K562 (cell line): ENCODE results near the gene IRF5. TPM values are rescaled to one million over a fixed set of nuclear protein-coding genes. Genes with fewer than 3 reads are reported as not detected.

ENCODE experiments used
- CBX3 ChIP-seq, 2 experiments: IDR thresholded peaks; 1 replicate in 1 of 2; 2 replicates in 1 of 2; pipeline ENCODE4 v1.6.1; 2012; ENCODE audit warnings: inconsistent platforms in 2 of 2, low read length in 2 of 2, borderline replicate concordance in 1 of 2, control low read depth in 1 of 2
- CXXC5 ChIP-seq: fragments of 250-450 bp; sonication (Bioruptor Pico); IDR thresholded peaks from 2 replicates; pipeline ENCODE4 v1.8.0; 2022; ENCODE audit warnings: inconsistent platforms, mild to moderate bottlenecking, moderate library complexity
- ZNF354B ChIP-seq: fragments of 250-450 bp; sonication (Bioruptor Pico); IDR thresholded peaks from 2 replicates; pipeline ENCODE4 v1.4.0; 2020
- polyA plus RNA-seq, 8 experiments: library from polyadenylated mRNA; depleted of rRNA in 4 of 8; stranded (reverse) in 5 of 8; unstranded in 3 of 8; fragments of >200 nt; fragmentation: Nextera tagmentation in 2 of 8; fragmentation: Illumina TruSeq in 1 of 8; extraction: Ambion mirVana in 2 of 8; extraction: Trizol in 1 of 8; gene quantifications; 2 replicates each; pipeline versions ENCODE4 v1.2.1 to v1.2.3, GENCODE V29; 2011 to 2014; ENCODE audit warnings: inconsistent platforms in 1 of 8, missing spikeins in 1 of 8
- total RNA-seq, 7 experiments: library from RNA; depleted of rRNA in 6 of 7; stranded (reverse); fragments of >200 nt in 6 of 7; fragmentation: Illumina TruSeq in 2 of 7; extraction: Trizol in 2 of 7; gene quantifications; 2 replicates each; pipeline versions ENCODE4 v1.2.1 to v1.2.3, GENCODE V29; 2011 to 2021; ENCODE audit warnings: low replicate concordance in 1 of 7
- TF ChIP-seq, protein P1 (sequence below): sonication (generic); formaldehyde crosslinking; IDR thresholded peaks from 2 replicates; pipeline ENCODE4 v1.8.1; 2023; ENCODE audit warnings: mild to moderate bottlenecking, missing genetic modification reagents
- TF ChIP-seq, protein P2 (sequence below): sonication (generic); formaldehyde crosslinking; IDR thresholded peaks from 2 replicates; pipeline ENCODE4 v1.8.0; 2023; ENCODE audit warnings: mild to moderate bottlenecking, missing genetic modification reagents
- TF ChIP-seq, protein P3 (sequence below), 3 experiments: IDR thresholded peaks in 2 of 3; conservative IDR thresholded peaks in 1 of 3; 2 replicates each; pipeline ENCODE4 v1.5.1; 2011 to 2012; ENCODE audit warnings: low read length in 3 of 3, mild to moderate bottlenecking in 3 of 3, control low read depth in 2 of 3, improper control_type of control experiment in 1 of 3, inconsistent platforms in 1 of 3, low read depth in 1 of 3, mixed read lengths in 1 of 3, moderate library complexity in 1 of 3; ENCODE audit not compliant: insufficient read depth in 2 of 3

IRF5 gene
- total and polyA plus RNA-seq, 9 of the 15 experiments (the other 6 are each of a cell fraction or from before 2014, with no cell fraction given) = 0.04 TPM; not detected in 8

GRCh38 chr7:128902761-128903585, 34.8 kb upstream of the IRF5 start (continued):
- TF ChIP-seq CBX3 (IDR thresholded peaks at IDR 0.05; ENCODE audit: borderline replicate concordance in 1 of 2, low read length in 2 of 2) (no peak), ZNF354B (CRISPR knock-in tag) (no peak), CXXC5 (CRISPR knock-in tag) (peak; percentile 47)
- TF ChIP-seq, protein P1, sequence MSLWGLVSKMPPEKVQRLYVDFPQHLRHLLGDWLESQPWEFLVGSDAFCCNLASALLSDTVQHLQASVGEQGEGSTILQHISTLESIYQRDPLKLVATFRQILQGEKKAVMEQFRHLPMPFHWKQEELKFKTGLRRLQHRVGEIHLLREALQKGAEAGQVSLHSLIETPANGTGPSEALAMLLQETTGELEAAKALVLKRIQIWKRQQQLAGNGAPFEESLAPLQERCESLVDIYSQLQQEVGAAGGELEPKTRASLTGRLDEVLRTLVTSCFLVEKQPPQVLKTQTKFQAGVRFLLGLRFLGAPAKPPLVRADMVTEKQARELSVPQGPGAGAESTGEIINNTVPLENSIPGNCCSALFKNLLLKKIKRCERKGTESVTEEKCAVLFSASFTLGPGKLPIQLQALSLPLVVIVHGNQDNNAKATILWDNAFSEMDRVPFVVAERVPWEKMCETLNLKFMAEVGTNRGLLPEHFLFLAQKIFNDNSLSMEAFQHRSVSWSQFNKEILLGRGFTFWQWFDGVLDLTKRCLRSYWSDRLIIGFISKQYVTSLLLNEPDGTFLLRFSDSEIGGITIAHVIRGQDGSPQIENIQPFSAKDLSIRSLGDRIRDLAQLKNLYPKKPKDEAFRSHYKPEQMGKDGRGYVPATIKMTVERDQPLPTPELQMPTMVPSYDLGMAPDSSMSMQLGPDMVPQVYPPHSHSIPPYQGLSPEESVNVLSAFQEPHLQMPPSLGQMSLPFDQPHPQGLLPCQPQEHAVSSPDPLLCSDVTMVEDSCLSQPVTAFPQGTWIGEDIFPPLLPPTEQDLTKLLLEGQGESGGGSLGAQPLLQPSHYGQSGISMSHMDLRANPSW = 0 out of 2 replicates have a peak, but pooled peaks have one; percentile 41
- TF ChIP-seq, protein P2, sequence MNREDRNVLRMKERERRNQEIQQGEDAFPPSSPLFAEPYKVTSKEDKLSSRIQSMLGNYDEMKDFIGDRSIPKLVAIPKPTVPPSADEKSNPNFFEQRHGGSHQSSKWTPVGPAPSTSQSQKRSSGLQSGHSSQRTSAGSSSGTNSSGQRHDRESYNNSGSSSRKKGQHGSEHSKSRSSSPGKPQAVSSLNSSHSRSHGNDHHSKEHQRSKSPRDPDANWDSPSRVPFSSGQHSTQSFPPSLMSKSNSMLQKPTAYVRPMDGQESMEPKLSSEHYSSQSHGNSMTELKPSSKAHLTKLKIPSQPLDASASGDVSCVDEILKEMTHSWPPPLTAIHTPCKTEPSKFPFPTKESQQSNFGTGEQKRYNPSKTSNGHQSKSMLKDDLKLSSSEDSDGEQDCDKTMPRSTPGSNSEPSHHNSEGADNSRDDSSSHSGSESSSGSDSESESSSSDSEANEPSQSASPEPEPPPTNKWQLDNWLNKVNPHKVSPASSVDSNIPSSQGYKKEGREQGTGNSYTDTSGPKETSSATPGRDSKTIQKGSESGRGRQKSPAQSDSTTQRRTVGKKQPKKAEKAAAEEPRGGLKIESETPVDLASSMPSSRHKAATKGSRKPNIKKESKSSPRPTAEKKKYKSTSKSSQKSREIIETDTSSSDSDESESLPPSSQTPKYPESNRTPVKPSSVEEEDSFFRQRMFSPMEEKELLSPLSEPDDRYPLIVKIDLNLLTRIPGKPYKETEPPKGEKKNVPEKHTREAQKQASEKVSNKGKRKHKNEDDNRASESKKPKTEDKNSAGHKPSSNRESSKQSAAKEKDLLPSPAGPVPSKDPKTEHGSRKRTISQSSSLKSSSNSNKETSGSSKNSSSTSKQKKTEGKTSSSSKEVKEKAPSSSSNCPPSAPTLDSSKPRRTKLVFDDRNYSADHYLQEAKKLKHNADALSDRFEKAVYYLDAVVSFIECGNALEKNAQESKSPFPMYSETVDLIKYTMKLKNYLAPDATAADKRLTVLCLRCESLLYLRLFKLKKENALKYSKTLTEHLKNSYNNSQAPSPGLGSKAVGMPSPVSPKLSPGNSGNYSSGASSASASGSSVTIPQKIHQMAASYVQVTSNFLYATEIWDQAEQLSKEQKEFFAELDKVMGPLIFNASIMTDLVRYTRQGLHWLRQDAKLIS = no peak
- TF ChIP-seq, protein P3, sequence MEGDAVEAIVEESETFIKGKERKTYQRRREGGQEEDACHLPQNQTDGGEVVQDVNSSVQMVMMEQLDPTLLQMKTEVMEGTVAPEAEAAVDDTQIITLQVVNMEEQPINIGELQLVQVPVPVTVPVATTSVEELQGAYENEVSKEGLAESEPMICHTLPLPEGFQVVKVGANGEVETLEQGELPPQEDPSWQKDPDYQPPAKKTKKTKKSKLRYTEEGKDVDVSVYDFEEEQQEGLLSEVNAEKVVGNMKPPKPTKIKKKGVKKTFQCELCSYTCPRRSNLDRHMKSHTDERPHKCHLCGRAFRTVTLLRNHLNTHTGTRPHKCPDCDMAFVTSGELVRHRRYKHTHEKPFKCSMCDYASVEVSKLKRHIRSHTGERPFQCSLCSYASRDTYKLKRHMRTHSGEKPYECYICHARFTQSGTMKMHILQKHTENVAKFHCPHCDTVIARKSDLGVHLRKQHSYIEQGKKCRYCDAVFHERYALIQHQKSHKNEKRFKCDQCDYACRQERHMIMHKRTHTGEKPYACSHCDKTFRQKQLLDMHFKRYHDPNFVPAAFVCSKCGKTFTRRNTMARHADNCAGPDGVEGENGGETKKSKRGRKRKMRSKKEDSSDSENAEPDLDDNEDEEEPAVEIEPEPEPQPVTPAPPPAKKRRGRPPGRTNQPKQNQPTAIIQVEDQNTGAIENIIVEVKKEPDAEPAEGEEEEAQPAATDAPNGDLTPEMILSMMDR (IDR thresholded peaks at IDR 0.05 in 2 of 3, conservative IDR thresholded peaks at IDR 0.05 in 1 of 3; ENCODE audit: insufficient read depth in 2 of 3, low read depth in 1 of 3, low read length in 3 of 3) = no peak; a peak in 1 of 6 replicates
